Measurements from ENCODE around the gene RASGEF1C. TPM values are rescaled to one million over a fixed set of nuclear protein-coding genes. Genes with fewer than 3 reads are reported as not detected.

RASGEF1C gene
- total and polyA plus RNA-seq, 10 of the 15 experiments (the other 5 are each of a cell fraction or from before 2014, with no cell fraction given), result not detected

DNA sequence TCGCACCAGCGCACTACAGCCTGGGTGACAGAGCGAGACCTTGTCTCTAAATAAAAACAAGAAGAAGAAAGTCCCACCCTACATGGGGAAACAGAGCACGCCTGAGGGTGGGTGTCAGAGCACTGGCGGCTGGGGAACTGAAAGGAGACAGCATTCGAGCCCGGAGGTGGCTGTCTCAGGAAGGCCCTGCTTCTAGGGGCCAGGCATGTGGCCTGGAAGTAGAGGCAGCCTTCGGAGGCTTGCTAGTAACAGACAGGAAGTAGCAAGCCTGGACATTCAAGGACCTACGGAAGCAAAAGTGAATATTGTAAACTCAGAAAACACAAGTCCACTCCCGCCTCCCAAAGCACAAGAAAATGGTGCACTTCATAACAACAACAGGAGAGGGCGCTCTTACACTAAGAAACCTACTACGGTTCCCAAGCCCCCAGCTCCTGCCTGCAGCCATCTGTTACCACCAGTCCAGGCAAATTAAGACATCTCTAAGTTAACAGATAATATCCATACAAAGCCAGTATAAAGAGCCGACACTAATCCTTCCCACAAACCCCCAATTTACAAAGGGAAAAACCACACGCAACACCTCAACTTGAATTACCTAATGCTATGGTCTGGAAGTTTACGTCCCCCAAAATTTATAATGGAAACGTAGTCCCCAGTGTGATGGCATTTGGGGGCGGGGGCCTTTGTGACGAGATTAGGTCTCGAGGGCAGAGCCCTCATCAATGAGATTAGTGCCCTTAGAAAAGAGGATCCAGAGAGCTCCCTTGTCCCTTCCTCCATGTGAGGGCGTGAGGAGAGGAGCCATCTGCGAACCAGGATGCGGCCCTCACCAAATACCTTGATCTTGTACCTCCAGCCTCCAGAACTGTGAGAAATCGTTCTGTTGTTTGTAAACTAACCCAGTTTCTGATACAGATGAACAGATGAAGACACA lies 7.7 kb downstream of the RASGEF1C start:
- in situ Hi-C loops (cut with MboI) (no loop called here), intact Hi-C loops (cut with micrococcal nuclease; ENCODE audit: unreplicated experiment) (loop anchor here (1.0 kb wide), 1 partner anchor 127 kb away; no protein-coding TSS in a partner anchor)
- ChIA-PET SMC1A (ENCODE audit: uncharacterized antibody, unreplicated experiment) (interaction anchor here (4.2 kb wide), 1 partner anchor 115 kb away, joined by 15 read pairs; no protein-coding TSS in a partner anchor), POLR2A (no interaction called here), RAD21 (ENCODE audit: unreplicated experiment) (interaction anchor here (1.0 kb wide), 2 partner anchors 114 to 116 kb away, joined by 3 to 5 read pairs; no protein-coding TSS in a partner anchor), CTCF (interaction anchor here (0.9 to 4.0 kb wide), 6 partner anchors 114 to 271 kb away, joined by 3 to 32 read pairs (median 4); no protein-coding TSS in a partner anchor)
- H2AFZ ChIP-seq (ENCODE audit: control insufficient read depth, low read depth, low read length), result no peak overlapping the region
- DNase-seq (ENCODE audit: low read depth, low spot score) (no peak), FAIRE-seq (no peak), ATAC-seq (no peak)
- 55% methylated on average over 23 of the region's 23 CpGs for WGBS (ENCODE audit: insufficient coverage, insufficient replicate concordance, low lambda C conversion rate, missing lambda C conversion rate)
- H3K9ac ChIP-seq (ENCODE audit: control insufficient read depth, insufficient read depth, low read length), result no peak overlapping the region
- no peak overlapping the region for H3K4me3 ChIP-seq
- TF ChIP-seq, protein P1, sequence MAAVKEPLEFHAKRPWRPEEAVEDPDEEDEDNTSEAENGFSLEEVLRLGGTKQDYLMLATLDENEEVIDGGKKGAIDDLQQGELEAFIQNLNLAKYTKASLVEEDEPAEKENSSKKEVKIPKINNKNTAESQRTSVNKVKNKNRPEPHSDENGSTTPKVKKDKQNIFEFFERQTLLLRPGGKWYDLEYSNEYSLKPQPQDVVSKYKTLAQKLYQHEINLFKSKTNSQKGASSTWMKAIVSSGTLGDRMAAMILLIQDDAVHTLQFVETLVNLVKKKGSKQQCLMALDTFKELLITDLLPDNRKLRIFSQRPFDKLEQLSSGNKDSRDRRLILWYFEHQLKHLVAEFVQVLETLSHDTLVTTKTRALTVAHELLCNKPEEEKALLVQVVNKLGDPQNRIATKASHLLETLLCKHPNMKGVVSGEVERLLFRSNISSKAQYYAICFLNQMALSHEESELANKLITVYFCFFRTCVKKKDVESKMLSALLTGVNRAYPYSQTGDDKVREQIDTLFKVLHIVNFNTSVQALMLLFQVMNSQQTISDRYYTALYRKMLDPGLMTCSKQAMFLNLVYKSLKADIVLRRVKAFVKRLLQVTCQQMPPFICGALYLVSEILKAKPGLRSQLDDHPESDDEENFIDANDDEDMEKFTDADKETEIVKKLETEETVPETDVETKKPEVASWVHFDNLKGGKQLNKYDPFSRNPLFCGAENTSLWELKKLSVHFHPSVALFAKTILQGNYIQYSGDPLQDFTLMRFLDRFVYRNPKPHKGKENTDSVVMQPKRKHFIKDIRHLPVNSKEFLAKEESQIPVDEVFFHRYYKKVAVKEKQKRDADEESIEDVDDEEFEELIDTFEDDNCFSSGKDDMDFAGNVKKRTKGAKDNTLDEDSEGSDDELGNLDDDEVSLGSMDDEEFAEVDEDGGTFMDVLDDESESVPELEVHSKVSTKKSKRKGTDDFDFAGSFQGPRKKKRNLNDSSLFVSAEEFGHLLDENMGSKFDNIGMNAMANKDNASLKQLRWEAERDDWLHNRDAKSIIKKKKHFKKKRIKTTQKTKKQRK (IDR thresholded peaks at IDR 0.05; ENCODE audit: low read depth, low read length), result no peak
- TF ChIP-seq, protein P2, sequence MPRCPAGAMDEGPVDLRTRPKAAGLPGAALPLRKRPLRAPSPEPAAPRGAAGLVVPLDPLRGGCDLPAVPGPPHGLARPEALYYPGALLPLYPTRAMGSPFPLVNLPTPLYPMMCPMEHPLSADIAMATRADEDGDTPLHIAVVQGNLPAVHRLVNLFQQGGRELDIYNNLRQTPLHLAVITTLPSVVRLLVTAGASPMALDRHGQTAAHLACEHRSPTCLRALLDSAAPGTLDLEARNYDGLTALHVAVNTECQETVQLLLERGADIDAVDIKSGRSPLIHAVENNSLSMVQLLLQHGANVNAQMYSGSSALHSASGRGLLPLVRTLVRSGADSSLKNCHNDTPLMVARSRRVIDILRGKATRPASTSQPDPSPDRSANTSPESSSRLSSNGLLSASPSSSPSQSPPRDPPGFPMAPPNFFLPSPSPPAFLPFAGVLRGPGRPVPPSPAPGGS (IDR thresholded peaks at IDR 0.05; ENCODE audit: borderline replicate concordance, insufficient read depth, low read depth, low read length, poor library complexity, severe bottlenecking), result no peak
- no peak for TF ChIP-seq ZZZ3 (IDR thresholded peaks at IDR 0.05; ENCODE audit: control insufficient read depth, insufficient read length, low read depth)
- no peak for TF ChIP-seq MEF2B (IDR thresholded peaks at IDR 0.05; ENCODE audit: partially characterized antibody, poor library complexity, severe bottlenecking)
- TF ChIP-seq HDAC6 (IDR thresholded peaks at IDR 0.05; ENCODE audit: unreplicated experiment), result no peak
- no peak for TF ChIP-seq SMAD5 (IDR thresholded peaks at IDR 0.05; ENCODE audit: low read depth)
- no peak for TF ChIP-seq IRF4 (IDR thresholded peaks at IDR 0.05; ENCODE audit: low read depth, low read length)
- TF ChIP-seq RAD21 (IDR thresholded peaks at IDR 0.05; ENCODE audit: insufficient read depth, low read depth, low read length), result peak; percentile 30; the same call in 1 of the 2 replicates
- TF ChIP-seq, protein P3, sequence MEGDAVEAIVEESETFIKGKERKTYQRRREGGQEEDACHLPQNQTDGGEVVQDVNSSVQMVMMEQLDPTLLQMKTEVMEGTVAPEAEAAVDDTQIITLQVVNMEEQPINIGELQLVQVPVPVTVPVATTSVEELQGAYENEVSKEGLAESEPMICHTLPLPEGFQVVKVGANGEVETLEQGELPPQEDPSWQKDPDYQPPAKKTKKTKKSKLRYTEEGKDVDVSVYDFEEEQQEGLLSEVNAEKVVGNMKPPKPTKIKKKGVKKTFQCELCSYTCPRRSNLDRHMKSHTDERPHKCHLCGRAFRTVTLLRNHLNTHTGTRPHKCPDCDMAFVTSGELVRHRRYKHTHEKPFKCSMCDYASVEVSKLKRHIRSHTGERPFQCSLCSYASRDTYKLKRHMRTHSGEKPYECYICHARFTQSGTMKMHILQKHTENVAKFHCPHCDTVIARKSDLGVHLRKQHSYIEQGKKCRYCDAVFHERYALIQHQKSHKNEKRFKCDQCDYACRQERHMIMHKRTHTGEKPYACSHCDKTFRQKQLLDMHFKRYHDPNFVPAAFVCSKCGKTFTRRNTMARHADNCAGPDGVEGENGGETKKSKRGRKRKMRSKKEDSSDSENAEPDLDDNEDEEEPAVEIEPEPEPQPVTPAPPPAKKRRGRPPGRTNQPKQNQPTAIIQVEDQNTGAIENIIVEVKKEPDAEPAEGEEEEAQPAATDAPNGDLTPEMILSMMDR (IDR thresholded peaks at IDR 0.05 in 2 of 3, conservative IDR thresholded peaks at IDR 0.05 in 1 of 3; ENCODE audit: control insufficient read depth in 2 of 3, extremely low read depth in 1 of 3, insufficient read depth in 1 of 3, low read depth in 3 of 3, low read length in 3 of 3), result peak; percentile 30 to 47 (median 33); a peak in 4 of 6 replicates
- H3K4me1 ChIP-seq (ENCODE audit: control insufficient read depth, insufficient read depth, low read length), result no peaks in the 10 kb centered on the region
- no TSS peak for BruUV-seq (replicated peaks)
- no peaks in the 10 kb centered on the region for H4K20me1 ChIP-seq (ENCODE audit: control insufficient read depth, insufficient read depth)
- H3K79me2 ChIP-seq (ENCODE audit: control insufficient read depth, insufficient read depth, low read length), result no peaks in the 10 kb centered on the region
- H3K27ac ChIP-seq (ENCODE audit: control insufficient read depth, insufficient read depth), result no peak overlapping the region
- H3K9me3 ChIP-seq (replicated peaks; ENCODE audit: control insufficient read depth, insufficient read depth, low read length), result no peaks in the 10 kb centered on the region
- no peaks in the 10 kb centered on the region for H3K27me3 ChIP-seq (replicated peaks in 1 of 2; ENCODE audit: control insufficient read depth in 2 of 2, insufficient read depth in 2 of 2, low read length in 1 of 2)
- H3K36me3 ChIP-seq (ENCODE audit: control insufficient read depth in 2 of 2, insufficient read depth in 2 of 2, low read length in 1 of 2), result no peaks in the 10 kb centered on the region
- H3K4me2 ChIP-seq (ENCODE audit: control insufficient read depth, insufficient read depth), result no peak overlapping the region

Measured in GM12878 (cell line).